ENCODE results near the gene IL16.
"Not testable (repeated sequence)": the region's sequence is repeated elsewhere in the genome, so short reads cannot be mapped to it uniquely, and the experiment has no call there.

Gene IL16

DNA sequence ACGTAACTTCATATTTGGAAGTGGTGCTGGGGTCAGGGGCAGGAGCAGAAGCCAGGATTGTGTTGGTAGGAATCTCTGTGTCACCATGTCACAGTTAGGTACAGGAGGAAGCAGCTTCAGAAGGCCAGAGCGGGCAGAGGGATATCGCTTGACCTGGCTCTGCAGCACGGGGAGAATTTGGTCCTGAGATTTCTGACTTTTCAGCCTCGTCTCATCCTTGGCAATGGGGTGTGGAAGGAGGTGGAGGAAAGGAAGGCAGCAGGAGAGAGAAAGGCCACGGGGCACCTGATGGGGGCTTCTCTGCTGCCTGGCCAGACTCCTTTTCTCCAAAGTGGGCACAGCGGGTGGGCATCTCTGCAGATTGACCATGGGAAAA lies 564 bp downstream of the IL16 start:
- DNase-seq (ENCODE audit: low read depth) = no peak
- H3K4me3 ChIP-seq (ENCODE audit: control insufficient read depth, low read depth, low read length) = no peak overlapping the region
- TF ChIP-seq, protein P1, sequence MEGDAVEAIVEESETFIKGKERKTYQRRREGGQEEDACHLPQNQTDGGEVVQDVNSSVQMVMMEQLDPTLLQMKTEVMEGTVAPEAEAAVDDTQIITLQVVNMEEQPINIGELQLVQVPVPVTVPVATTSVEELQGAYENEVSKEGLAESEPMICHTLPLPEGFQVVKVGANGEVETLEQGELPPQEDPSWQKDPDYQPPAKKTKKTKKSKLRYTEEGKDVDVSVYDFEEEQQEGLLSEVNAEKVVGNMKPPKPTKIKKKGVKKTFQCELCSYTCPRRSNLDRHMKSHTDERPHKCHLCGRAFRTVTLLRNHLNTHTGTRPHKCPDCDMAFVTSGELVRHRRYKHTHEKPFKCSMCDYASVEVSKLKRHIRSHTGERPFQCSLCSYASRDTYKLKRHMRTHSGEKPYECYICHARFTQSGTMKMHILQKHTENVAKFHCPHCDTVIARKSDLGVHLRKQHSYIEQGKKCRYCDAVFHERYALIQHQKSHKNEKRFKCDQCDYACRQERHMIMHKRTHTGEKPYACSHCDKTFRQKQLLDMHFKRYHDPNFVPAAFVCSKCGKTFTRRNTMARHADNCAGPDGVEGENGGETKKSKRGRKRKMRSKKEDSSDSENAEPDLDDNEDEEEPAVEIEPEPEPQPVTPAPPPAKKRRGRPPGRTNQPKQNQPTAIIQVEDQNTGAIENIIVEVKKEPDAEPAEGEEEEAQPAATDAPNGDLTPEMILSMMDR (conservative IDR thresholded peaks at IDR 0.05; ENCODE audit: control insufficient read depth, insufficient read depth, low read depth, low read length) = no peak

DNA sequence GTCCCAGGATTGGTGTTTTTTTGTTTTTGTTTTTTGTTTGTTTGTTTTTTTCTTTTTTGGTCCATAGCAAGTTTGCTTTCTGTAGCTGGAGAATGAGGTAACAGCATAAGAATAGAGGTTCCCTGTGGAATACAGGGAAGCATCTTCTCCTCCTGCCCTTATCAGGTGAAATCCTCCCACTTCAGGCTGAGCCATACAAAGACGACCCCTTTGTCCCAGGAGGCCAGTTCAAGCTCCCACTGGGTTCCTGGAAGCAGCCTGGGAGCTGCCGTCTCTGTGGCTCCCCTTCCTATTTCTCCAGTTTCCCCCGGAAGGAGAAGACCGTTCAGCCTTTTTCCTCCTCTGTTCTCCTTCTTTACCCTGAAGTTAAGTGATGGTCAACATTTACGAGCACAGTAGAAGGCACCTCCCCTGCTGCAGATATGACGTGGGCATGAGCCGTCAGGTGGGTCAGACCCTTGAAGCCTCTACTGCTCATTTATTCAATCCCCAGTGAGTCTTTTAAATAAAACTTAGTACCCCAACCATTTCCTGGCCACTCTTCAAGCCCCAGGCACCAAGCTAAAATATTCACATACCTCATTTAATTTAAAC lies 1.1 kb downstream of the IL16 start:
- H3K4me3 ChIP-seq (ENCODE audit: control insufficient read depth, low read depth, low read length) = no peak overlapping the region
- TF ChIP-seq, protein P1 (conservative IDR thresholded peaks at IDR 0.05; ENCODE audit: control insufficient read depth, insufficient read depth, low read depth, low read length) = no peak
- DNase-seq (ENCODE audit: low read depth) = no peak

DNA sequence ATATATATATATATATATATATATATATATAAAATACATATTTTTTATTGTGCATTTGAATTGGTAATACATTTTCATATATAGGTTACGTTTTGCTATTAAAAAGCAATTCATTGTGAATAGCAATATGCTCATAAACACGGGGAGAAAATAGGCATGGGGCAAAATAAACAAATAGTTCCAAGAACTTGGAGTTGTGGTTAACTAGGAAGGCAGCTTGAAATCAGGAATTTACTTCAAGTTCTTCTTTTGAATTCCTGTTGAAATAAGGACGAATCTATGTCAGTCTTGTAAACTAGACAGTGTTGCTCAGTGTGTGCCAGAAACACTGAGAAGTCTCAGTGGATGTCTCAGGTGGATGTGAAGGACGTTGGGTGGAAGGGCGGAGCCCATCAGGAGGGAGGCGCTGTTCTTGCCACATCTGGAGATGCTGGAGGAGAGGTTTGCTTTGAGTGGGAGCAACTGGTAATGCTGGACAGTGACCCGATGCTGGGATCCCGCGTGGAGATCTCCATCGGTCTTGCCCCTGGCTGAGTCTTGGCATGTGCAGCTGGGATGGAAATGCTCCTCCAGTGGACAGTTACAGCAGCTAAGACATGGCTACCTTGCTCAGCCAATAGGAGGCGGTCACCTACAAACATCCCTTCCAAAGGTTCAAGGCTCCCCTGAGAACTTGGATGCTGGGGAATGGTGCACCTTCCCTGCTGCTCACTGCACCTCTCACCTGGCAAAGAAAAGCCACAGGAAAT lies 2.5 kb downstream of the IL16 start:
- TF ChIP-seq, protein P1 (conservative IDR thresholded peaks at IDR 0.05; ENCODE audit: control insufficient read depth, insufficient read depth, low read depth, low read length) = no peak
- no peak for DNase-seq (ENCODE audit: low read depth)
- no peak overlapping the region for H3K4me3 ChIP-seq (ENCODE audit: control insufficient read depth, low read depth, low read length)

DNA sequence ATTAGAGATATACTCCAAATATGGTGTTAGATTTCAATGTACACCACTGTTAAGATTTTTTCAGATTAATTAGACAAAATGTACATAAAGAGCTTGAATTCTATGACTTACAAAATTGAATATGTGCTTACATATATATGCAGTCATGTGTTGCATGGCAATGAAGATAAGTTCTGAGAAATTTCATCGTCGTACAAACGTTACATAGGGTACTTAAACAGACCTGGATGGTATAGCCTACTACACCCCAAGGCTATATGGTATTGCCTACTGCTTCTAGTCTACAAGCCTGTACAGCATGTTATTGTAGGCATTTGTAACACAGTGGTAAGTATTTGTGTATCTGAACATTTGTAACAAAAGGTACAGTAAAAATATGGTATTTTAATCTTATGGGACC lies 9.3 kb downstream of the IL16 start:
- TF ChIP-seq, protein P1 (conservative IDR thresholded peaks at IDR 0.05; ENCODE audit: control insufficient read depth, insufficient read depth, low read depth, low read length) = no peak
- no peak for DNase-seq (ENCODE audit: low read depth)
- no peak overlapping the region for H3K4me3 ChIP-seq (ENCODE audit: control insufficient read depth, low read depth, low read length)

DNA sequence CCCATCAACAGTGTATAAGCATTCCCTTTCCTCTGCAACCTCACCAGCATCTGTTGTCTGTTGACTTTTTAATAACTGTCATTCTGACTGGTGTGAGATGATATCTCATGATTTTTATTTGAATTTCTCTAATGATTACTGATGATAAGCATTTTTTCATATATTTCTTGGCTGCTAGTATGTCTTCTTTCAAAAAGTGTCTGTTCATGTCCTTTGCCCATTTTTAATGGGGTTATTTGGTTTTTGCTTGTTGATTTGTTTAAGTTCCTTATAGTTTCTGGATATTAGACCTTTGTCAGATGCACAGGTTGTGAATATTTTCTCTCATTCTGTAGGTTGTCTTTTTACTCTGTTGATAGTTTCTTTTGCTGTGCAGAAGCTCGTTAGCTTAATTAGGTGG lies 11.3 kb downstream of the IL16 start:
- H3K4me3 ChIP-seq (ENCODE audit: control insufficient read depth, low read depth, low read length); DNase-seq (ENCODE audit: low read depth): not testable (repeated sequence)

DNA sequence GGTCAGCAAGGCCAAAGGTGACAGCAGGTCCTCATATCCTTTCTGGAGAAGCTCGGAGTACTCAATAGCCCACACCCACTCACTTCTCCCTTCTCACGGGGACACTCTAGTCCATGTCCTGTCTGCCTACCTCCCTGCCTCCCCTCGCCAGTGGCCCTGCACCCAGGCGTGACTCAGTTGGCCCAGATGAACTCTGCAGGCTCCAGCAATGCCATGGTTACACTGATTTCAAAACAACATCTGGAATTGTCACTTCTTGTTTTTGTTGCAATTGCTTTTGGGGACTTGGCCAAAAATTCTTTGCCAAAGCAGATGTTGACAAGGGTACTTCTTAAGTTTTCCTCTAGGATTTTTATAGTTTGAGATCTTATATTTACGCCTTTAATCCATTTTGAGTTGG lies 13.0 kb downstream of the IL16 start:
- TF ChIP-seq, protein P1 (conservative IDR thresholded peaks at IDR 0.05; ENCODE audit: control insufficient read depth, insufficient read depth, low read depth, low read length) = no peak
- no peak for DNase-seq (ENCODE audit: low read depth)

DNA sequence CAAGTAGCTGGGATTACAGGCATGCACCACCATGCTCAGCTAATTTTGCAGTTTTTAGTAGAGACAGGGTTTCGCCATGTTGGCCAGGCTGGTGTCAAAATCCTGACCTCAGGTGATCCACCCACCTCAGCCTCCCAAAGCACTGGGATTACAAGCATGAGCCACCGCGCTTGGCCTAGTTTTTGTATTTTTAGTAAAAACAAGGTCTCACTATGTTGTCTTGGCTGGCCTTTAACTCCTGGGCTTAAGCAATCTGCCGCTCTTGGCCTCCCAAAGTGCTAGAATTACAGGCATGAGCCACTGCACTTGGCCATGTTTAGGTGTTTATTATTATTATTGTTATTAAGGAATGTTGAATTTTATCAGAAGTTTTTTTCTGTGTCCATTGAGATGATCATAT lies 14.7 kb downstream of the IL16 start:
- no peak overlapping the region for H3K4me3 ChIP-seq (ENCODE audit: control insufficient read depth, low read depth, low read length)
- no peak for DNase-seq (ENCODE audit: low read depth)
- TF ChIP-seq, protein P1 (conservative IDR thresholded peaks at IDR 0.05; ENCODE audit: control insufficient read depth, insufficient read depth, low read depth, low read length) = no peak

More for the DNA sequence above, 13.0 kb downstream of the IL16 start:
- no peak overlapping the region for H3K4me3 ChIP-seq (ENCODE audit: control insufficient read depth, low read depth, low read length)

All from fibroblast of mammary gland (primary cell).